ENCODE results near the gene CDA.

GRCh38 chr1:20634594-20635084, 45.7 kb downstream of the CDA start:
- TF ChIP-seq POLR2A (IDR thresholded peaks at IDR 0.05) = no peak
- TF ChIP-seq CTCF (IDR thresholded peaks at IDR 0.05) = no peak
